CD4-positive, alpha-beta T cell treated with Interleukin-4 for 4 hours (primary cell): ENCODE results near the gene MAPK1IP1L.
"Not testable (repeated sequence)": the region's sequence is repeated elsewhere in the genome, so short reads cannot be mapped to it uniquely, and the experiment has no call there.

Source experiments
- DNase-seq: peaks from one replicate; pipeline ENCODE4 v3.0.0-alpha.2; 2020

Gene MAPK1IP1L

GRCh38 chr14:55057919-55058318 lies 6.5 kb downstream of the MAPK1IP1L start:
- no peak for DNase-seq

GRCh38 chr14:55059333-55059732 lies 7.9 kb downstream of the MAPK1IP1L start:
- no peak for DNase-seq

GRCh38 chr14:55062517-55063351 lies 11.3 kb downstream of the MAPK1IP1L start:
- DNase-seq, result no peak

GRCh38 chr14:55064896-55065295 lies 13.4 kb downstream of the MAPK1IP1L start:
- not testable (repeated sequence) for DNase-seq

GRCh38 chr14:55065411-55065810 lies 14.0 kb downstream of the MAPK1IP1L start:
- no peak for DNase-seq

GRCh38 chr14:55066223-55066622 lies 14.8 kb downstream of the MAPK1IP1L start:
- DNase-seq, result no peak

- no peak for DNase-seq
Measured at GRCh38 chr14:55070981-55071411, 19.5 kb downstream of the MAPK1IP1L start.

GRCh38 chr14:55071870-55072640 lies 20.6 kb downstream of the MAPK1IP1L start:
- DNase-seq, result peak; percentile 71

GRCh38 chr14:55073856-55074255 lies 22.4 kb downstream of the MAPK1IP1L start:
- no peak for DNase-seq

- DNase-seq, result no peak
Measured at GRCh38 chr14:55074662-55075061, 23.2 kb downstream of the MAPK1IP1L start.

- no peak for DNase-seq
Measured at GRCh38 chr14:55075628-55076175, 24.3 kb downstream of the MAPK1IP1L start.

- peak; percentile 60 for DNase-seq
Measured at GRCh38 chr14:55077170-55078151, 26.0 kb downstream of the MAPK1IP1L start.

- DNase-seq, result not testable (repeated sequence)
Measured at GRCh38 chr14:55079961-55080360, 28.5 kb downstream of the MAPK1IP1L start.

GRCh38 chr14:55084401-55085059 lies 33.1 kb downstream of the MAPK1IP1L start:
- no peak for DNase-seq

- DNase-seq, result no peak
Measured at GRCh38 chr14:55085060-55085660, 33.7 kb downstream of the MAPK1IP1L start.

- DNase-seq, result no peak
Measured at GRCh38 chr14:55086938-55087337, 35.5 kb downstream of the MAPK1IP1L start.

- DNase-seq, result no peak
Measured at GRCh38 chr14:55088356-55088755, 36.9 kb downstream of the MAPK1IP1L start.

- no peak for DNase-seq
Measured at GRCh38 chr14:55092341-55092740, 40.9 kb downstream of the MAPK1IP1L start.

GRCh38 chr14:55094292-55095157 lies 43.1 kb downstream of the MAPK1IP1L start:
- DNase-seq, result no peak

GRCh38 chr14:55097881-55098560 lies 46.6 kb downstream of the MAPK1IP1L start:
- peak; percentile 67 for DNase-seq
